ENCODE data around the gene TRMT11.

TRMT11 gene

DNA sequence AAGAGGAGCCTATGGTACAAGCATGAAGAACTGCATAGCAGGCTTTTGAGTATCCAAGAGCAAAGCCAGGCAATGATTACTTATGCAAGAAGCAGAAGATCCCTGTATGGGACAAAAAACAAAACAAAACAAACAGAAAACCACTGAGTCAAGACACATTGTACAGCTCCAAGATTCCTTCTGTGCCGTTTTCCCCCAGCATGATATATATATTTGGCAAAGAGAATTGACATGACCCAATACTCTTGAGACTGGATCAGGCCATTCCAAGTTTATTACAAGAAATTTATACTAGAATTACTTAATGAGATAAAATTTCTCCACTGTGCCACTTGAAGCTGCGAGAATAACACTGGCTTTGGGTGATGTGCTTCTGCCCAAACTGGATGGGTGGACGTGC lies 65.5 kb downstream of the TRMT11 start:
- TF ChIP-seq EZH2phosphoT487 (conservative IDR thresholded peaks at IDR 0.05; ENCODE audit: low read length) = no peak
- Histone ChIP-seq H3K27ac (ENCODE audit: low read depth, low read length) (no peak overlapping the region), H3K9me2 (replicated peaks; ENCODE audit: insufficient read depth, low read length) (no peaks in the 10 kb centered on the region), H3K4me2 (ENCODE audit: low read depth, low read length, poor library complexity, severe bottlenecking) (no peak overlapping the region), H3K27me3 (ENCODE audit: low read length) (no peaks in the 10 kb centered on the region), H3K9ac (ENCODE audit: low read length) (no peak overlapping the region), H3K9me3 (ENCODE audit: insufficient read depth, low read length) (no peaks in the 10 kb centered on the region), H2AFZ (ENCODE audit: low read depth, low read length, severe bottlenecking) (no peak overlapping the region), H3F3A (ENCODE audit: insufficient read depth) (no peaks in the 10 kb centered on the region), H3K36me3 (ENCODE audit: low read length) (no peaks in the 10 kb centered on the region), H3K79me2 (ENCODE audit: insufficient read depth, low read length) (no peaks in the 10 kb centered on the region), H4K20me1 (ENCODE audit: low read depth, low read length) (no peaks in the 10 kb centered on the region), H3K4me3 (ENCODE audit: insufficient read depth, low read length, poor library complexity, severe bottlenecking) (no peak overlapping the region)

DNA sequence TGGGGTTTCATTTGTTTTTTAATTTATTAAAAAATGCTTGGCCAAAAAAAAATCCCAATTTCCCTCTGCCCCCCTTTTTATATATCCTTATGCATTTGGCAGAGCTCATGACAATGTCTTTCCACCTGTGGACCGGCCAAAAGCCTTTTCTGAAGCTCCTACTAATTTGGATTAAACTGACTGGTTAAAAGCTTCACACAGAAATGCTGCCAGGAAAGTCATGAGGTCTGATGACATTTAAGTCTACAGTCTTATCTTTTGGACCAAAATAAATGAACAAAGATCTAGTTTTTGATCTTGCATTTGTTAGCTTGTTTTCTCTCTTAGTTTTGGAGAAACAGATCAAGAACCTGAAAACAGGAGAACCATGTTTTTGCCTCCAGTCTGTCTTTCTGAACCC lies 66.1 kb downstream of the TRMT11 start:
- no peak overlapping the region for H2AFZ ChIP-seq (ENCODE audit: low read depth, low read length, severe bottlenecking)
- H3K4me3 ChIP-seq (ENCODE audit: insufficient read depth, low read length, poor library complexity, severe bottlenecking) = no peak overlapping the region
- no peak overlapping the region for H3K27ac ChIP-seq (ENCODE audit: low read depth, low read length)
- TF ChIP-seq, protein P1, sequence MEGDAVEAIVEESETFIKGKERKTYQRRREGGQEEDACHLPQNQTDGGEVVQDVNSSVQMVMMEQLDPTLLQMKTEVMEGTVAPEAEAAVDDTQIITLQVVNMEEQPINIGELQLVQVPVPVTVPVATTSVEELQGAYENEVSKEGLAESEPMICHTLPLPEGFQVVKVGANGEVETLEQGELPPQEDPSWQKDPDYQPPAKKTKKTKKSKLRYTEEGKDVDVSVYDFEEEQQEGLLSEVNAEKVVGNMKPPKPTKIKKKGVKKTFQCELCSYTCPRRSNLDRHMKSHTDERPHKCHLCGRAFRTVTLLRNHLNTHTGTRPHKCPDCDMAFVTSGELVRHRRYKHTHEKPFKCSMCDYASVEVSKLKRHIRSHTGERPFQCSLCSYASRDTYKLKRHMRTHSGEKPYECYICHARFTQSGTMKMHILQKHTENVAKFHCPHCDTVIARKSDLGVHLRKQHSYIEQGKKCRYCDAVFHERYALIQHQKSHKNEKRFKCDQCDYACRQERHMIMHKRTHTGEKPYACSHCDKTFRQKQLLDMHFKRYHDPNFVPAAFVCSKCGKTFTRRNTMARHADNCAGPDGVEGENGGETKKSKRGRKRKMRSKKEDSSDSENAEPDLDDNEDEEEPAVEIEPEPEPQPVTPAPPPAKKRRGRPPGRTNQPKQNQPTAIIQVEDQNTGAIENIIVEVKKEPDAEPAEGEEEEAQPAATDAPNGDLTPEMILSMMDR (IDR thresholded peaks at IDR 0.05; ENCODE audit: insufficient read depth, low read length, poor library complexity, severe bottlenecking) = no peak
- TF ChIP-seq EZH2phosphoT487 (conservative IDR thresholded peaks at IDR 0.05; ENCODE audit: low read length) = no peak
- no peaks in the 10 kb centered on the region for H3K36me3 ChIP-seq (ENCODE audit: low read length)
- no peak overlapping the region for H3K9ac ChIP-seq (ENCODE audit: low read length)
- H3K79me2 ChIP-seq (ENCODE audit: insufficient read depth, low read length) = no peaks in the 10 kb centered on the region
- H3K27me3 ChIP-seq (ENCODE audit: low read length) = no peaks in the 10 kb centered on the region
- H3K4me2 ChIP-seq (ENCODE audit: low read depth, low read length, poor library complexity, severe bottlenecking) = no peak overlapping the region
- no peaks in the 10 kb centered on the region for H4K20me1 ChIP-seq (ENCODE audit: low read depth, low read length)
- no peaks in the 10 kb centered on the region for H3F3A ChIP-seq (ENCODE audit: insufficient read depth)
- H3K9me3 ChIP-seq (ENCODE audit: insufficient read depth, low read length) = no peaks in the 10 kb centered on the region
- H3K9me2 ChIP-seq (replicated peaks; ENCODE audit: insufficient read depth, low read length) = no peaks in the 10 kb centered on the region

DNA sequence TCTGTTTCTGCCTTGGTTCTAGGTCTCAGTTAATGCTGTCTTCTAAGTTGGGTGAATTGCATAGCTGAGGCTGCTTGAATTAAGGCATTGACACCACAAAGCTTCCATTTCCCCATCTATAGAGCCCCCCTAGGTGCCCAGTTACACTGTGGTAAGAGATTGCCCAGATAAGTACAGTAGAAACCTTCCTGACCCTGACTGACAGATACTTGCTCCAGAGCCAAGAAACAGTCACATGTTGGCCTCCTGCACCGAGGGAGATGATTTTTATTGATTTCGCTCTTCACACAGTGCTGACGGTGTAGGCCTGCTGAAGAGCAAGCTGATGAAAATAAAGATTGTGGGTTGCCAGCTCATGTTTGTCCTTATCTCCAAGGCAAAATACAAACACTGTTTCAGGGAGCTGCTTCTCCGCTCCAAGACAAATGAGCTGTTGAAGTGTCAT lies 67.9 kb downstream of the TRMT11 start:
- Histone ChIP-seq H3K9me3 (ENCODE audit: insufficient read depth, low read length) (no peaks in the 10 kb centered on the region), H4K20me1 (ENCODE audit: low read depth, low read length) (no peaks in the 10 kb centered on the region), H3K4me2 (ENCODE audit: low read depth, low read length, poor library complexity, severe bottlenecking) (no peak overlapping the region), H2AFZ (ENCODE audit: low read depth, low read length, severe bottlenecking) (no peak overlapping the region), H3K4me3 (ENCODE audit: insufficient read depth, low read length, poor library complexity, severe bottlenecking) (no peak overlapping the region), H3K27ac (ENCODE audit: low read depth, low read length) (no peak overlapping the region), H3K27me3 (ENCODE audit: low read length) (no peaks in the 10 kb centered on the region), H3F3A (ENCODE audit: insufficient read depth) (no peaks in the 10 kb centered on the region), H3K9me2 (replicated peaks; ENCODE audit: insufficient read depth, low read length) (no peaks in the 10 kb centered on the region), H3K79me2 (ENCODE audit: insufficient read depth, low read length) (no peaks in the 10 kb centered on the region), H3K9ac (ENCODE audit: low read length) (no peak overlapping the region), H3K36me3 (ENCODE audit: low read length) (no peaks in the 10 kb centered on the region)
- TF ChIP-seq, protein P1 (IDR thresholded peaks at IDR 0.05; ENCODE audit: insufficient read depth, low read length, poor library complexity, severe bottlenecking) = no peak
- no peak for TF ChIP-seq EZH2phosphoT487 (conservative IDR thresholded peaks at IDR 0.05; ENCODE audit: low read length)

DNA sequence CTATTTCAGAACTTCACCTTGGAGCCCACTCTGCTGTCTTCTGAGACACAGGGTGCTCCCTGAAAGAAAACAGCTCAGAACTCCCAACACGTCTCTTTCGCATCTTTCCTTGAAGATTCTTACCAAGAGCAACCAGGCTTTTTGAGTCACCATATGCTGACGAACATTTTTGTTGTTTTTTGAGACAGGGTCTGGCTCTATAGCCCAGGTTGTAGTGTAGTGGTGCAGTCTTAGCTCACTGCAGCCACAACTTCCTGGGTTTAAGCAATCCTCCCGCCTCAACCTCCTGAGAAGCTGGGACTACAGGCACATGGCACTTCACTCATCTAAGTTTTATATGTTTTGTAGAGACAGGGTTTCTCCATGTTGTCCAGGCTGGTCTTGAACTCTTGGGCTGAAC lies 68.5 kb downstream of the TRMT11 start:
- Histone ChIP-seq H3K79me2 (ENCODE audit: insufficient read depth, low read length) (no peaks in the 10 kb centered on the region), H3K36me3 (ENCODE audit: low read length) (no peaks in the 10 kb centered on the region), H3K4me3 (ENCODE audit: insufficient read depth, low read length, poor library complexity, severe bottlenecking) (no peak overlapping the region), H3K27me3 (ENCODE audit: low read length) (no peaks in the 10 kb centered on the region), H3K4me2 (ENCODE audit: low read depth, low read length, poor library complexity, severe bottlenecking) (no peak overlapping the region), H3F3A (ENCODE audit: insufficient read depth) (no peaks in the 10 kb centered on the region), H3K9me3 (ENCODE audit: insufficient read depth, low read length) (no peaks in the 10 kb centered on the region), H4K20me1 (ENCODE audit: low read depth, low read length) (no peaks in the 10 kb centered on the region), H2AFZ (ENCODE audit: low read depth, low read length, severe bottlenecking) (no peak overlapping the region), H3K9me2 (replicated peaks; ENCODE audit: insufficient read depth, low read length) (no peaks in the 10 kb centered on the region), H3K27ac (ENCODE audit: low read depth, low read length) (no peak overlapping the region), H3K9ac (ENCODE audit: low read length) (no peak overlapping the region)
- TF ChIP-seq, protein P1 (IDR thresholded peaks at IDR 0.05; ENCODE audit: insufficient read depth, low read length, poor library complexity, severe bottlenecking) = no peak
- no peak for TF ChIP-seq EZH2phosphoT487 (conservative IDR thresholded peaks at IDR 0.05; ENCODE audit: low read length)

All from SU-DHL-6 (cell line).